ENCODE measurements around the gene CDH23.

Gene CDH23

GRCh38 chr10:71799608-71800453 lies 403.1 kb downstream of the CDH23 start:
- DNase-seq (ENCODE audit: low read depth in 2 of 2): no peak

GRCh38 chr10:71801361-71801760 lies 404.6 kb downstream of the CDH23 start:
- no peak for DNase-seq (ENCODE audit: low read depth in 2 of 2)

- no peak for DNase-seq (ENCODE audit: low read depth in 2 of 2)
Measured at GRCh38 chr10:71802235-71802634, 405.5 kb downstream of the CDH23 start.

GRCh38 chr10:71802715-71803488 lies 406.2 kb downstream of the CDH23 start:
- DNase-seq (ENCODE audit: low read depth in 2 of 2): no peak

GRCh38 chr10:71804077-71804476 lies 407.4 kb downstream of the CDH23 start:
- DNase-seq (ENCODE audit: low read depth in 2 of 2): no peak

- DNase-seq (ENCODE audit: low read depth in 2 of 2): no peak
Measured at GRCh38 chr10:71805776-71806703, 409.3 kb downstream of the CDH23 start.

GRCh38 chr10:71806704-71807556 lies 410.2 kb downstream of the CDH23 start:
- no peak for DNase-seq (ENCODE audit: low read depth in 2 of 2)

GRCh38 chr10:71807557-71808510 lies 411.1 kb downstream of the CDH23 start:
- no peak for DNase-seq (ENCODE audit: low read depth in 2 of 2)

- no peak for DNase-seq (ENCODE audit: low read depth in 2 of 2)
Measured at GRCh38 chr10:71809628-71810027, 412.9 kb downstream of the CDH23 start.

GRCh38 chr10:71810048-71810750 lies 413.5 kb downstream of the CDH23 start:
- no peak for DNase-seq (ENCODE audit: low read depth in 2 of 2)

GRCh38 chr10:71811351-71811750 lies 414.6 kb downstream of the CDH23 start:
- DNase-seq (ENCODE audit: low read depth in 2 of 2): no peak

GRCh38 chr10:71812016-71812912 lies 415.5 kb downstream of the CDH23 start:
- DNase-seq (ENCODE audit: low read depth in 2 of 2): peak; percentile 50 to 78

- DNase-seq (ENCODE audit: low read depth in 2 of 2): no peak
Measured at GRCh38 chr10:71812913-71813590, 416.3 kb downstream of the CDH23 start.

GRCh38 chr10:71814922-71815411 lies 418.2 kb downstream of the CDH23 start:
- no peak for DNase-seq (ENCODE audit: low read depth in 2 of 2)

GRCh38 chr10:71815515-71816130 lies 418.9 kb downstream of the CDH23 start:
- no peak for DNase-seq (ENCODE audit: low read depth in 2 of 2)

- DNase-seq (ENCODE audit: low read depth in 2 of 2): no peak
Measured at GRCh38 chr10:71816421-71816851, 419.7 kb downstream of the CDH23 start.
